HG02938 (cell line): Measurements from ENCODE around the gene GJD2.

Source experiments
- ATAC-seq: cut with Tn5 transposase; IDR thresholded peaks from one replicate; pipeline ENCODE4 v1.9.1; 2021; ENCODE audit warnings: mild to moderate bottlenecking, moderate library complexity; ENCODE audit not compliant: unreplicated experiment

The GJD2 gene

GRCh38 chr15:34773917-34774316 lies 19.1 kb upstream of the GJD2 start:
- no peak for ATAC-seq

- no peak for ATAC-seq
Measured at GRCh38 chr15:34773013-34773412, 18.2 kb upstream of the GJD2 start.

GRCh38 chr15:34772312-34772711 lies 17.5 kb upstream of the GJD2 start:
- no peak for ATAC-seq

- ATAC-seq, result no peak
Measured at GRCh38 chr15:34769711-34770110, 14.9 kb upstream of the GJD2 start.

- no peak for ATAC-seq
Measured at GRCh38 chr15:34768530-34768929, 13.7 kb upstream of the GJD2 start.

- ATAC-seq, result no peak
Measured at GRCh38 chr15:34765741-34766140, 10.9 kb upstream of the GJD2 start.

- ATAC-seq, result no peak
Measured at GRCh38 chr15:34760909-34761308, 6.1 kb upstream of the GJD2 start.

- ATAC-seq, result no peak
Measured at GRCh38 chr15:34759992-34760391, 5.2 kb upstream of the GJD2 start.

- ATAC-seq, result no peak
Measured at GRCh38 chr15:34759347-34759746, 4.5 kb upstream of the GJD2 start.

- no peak for ATAC-seq
Measured at GRCh38 chr15:34757262-34757661, 2.5 kb upstream of the GJD2 start.

- no peak for ATAC-seq
Measured at GRCh38 chr15:34755419-34755773, 598 bp upstream of the GJD2 start.

GRCh38 chr15:34754171-34754601 lies 612 bp downstream of the GJD2 start:
- ATAC-seq, result no peak

- no peak for ATAC-seq
Measured at GRCh38 chr15:34753236-34753894, 1.4 kb downstream of the GJD2 start.

GRCh38 chr15:34749691-34750090 lies 5.1 kb downstream of the GJD2 start:
- ATAC-seq, result no peak

GRCh38 chr15:34739346-34739745 lies 15.5 kb downstream of the GJD2 start:
- no peak for ATAC-seq

- no peak for ATAC-seq
Measured at GRCh38 chr15:34738002-34738401, 16.8 kb downstream of the GJD2 start.

GRCh38 chr15:34737477-34737876 lies 17.3 kb downstream of the GJD2 start:
- no peak for ATAC-seq

GRCh38 chr15:34734303-34734702 lies 20.5 kb downstream of the GJD2 start:
- no peak for ATAC-seq

GRCh38 chr15:34733621-34734020 lies 21.2 kb downstream of the GJD2 start:
- ATAC-seq, result no peak

GRCh38 chr15:34732430-34732829 lies 22.4 kb downstream of the GJD2 start:
- ATAC-seq, result no peak

GRCh38 chr15:34730701-34731100 lies 24.1 kb downstream of the GJD2 start:
- no peak for ATAC-seq

- ATAC-seq, result no peak
Measured at GRCh38 chr15:34729886-34730285, 24.9 kb downstream of the GJD2 start.

- ATAC-seq, result no peak
Measured at GRCh38 chr15:34729056-34729455, 25.7 kb downstream of the GJD2 start.
